NB4 (cell line): Measurements from ENCODE around the gene MBIP.

Experiments used
- POLR2A ChIP-seq: IDR thresholded peaks from 2 replicates; pipeline ENCODE4 v1.6.1; 2011; ENCODE audit warnings: mild to moderate bottlenecking; ENCODE audit not compliant: insufficient read length; ENCODE audit errors: extremely low read depth
- TF ChIP-seq, protein P1 (sequence below): IDR thresholded peaks from one replicate; pipeline ENCODE4 v1.5.1; 2012; ENCODE audit warnings: low read depth, low read length

DNA sequence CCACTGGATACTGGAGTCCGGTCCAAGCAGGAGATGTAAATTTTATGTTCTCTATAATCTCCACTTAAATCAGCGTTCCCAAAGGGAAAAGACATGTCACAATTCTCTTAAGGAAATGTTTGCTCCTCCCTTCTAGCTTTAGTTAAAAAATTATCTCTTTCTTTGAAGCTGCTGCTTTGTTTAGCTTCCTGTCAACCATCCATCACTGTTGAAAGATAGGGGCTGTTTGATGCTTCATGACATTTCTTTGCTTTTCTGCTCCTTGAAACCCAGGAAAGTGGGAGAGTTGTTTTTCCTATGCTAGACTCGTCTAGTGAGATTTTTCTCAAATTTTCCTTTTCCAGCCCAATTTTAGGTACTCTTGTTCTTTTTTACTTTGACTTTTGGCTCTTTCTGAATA, 31.9 kb downstream of the MBIP start:
- TF ChIP-seq, protein P1, sequence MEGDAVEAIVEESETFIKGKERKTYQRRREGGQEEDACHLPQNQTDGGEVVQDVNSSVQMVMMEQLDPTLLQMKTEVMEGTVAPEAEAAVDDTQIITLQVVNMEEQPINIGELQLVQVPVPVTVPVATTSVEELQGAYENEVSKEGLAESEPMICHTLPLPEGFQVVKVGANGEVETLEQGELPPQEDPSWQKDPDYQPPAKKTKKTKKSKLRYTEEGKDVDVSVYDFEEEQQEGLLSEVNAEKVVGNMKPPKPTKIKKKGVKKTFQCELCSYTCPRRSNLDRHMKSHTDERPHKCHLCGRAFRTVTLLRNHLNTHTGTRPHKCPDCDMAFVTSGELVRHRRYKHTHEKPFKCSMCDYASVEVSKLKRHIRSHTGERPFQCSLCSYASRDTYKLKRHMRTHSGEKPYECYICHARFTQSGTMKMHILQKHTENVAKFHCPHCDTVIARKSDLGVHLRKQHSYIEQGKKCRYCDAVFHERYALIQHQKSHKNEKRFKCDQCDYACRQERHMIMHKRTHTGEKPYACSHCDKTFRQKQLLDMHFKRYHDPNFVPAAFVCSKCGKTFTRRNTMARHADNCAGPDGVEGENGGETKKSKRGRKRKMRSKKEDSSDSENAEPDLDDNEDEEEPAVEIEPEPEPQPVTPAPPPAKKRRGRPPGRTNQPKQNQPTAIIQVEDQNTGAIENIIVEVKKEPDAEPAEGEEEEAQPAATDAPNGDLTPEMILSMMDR: no peak
- TF ChIP-seq POLR2A: no peak
